DND-41 (cell line): ENCODE results near the gene SAMMSON.

Experiments used
- EZH2 ChIP-seq: IDR thresholded peaks from 3 replicates; pipeline ENCODE4 v1.6.1; 2012; ENCODE audit warnings: borderline replicate concordance, low read depth, mild to moderate bottlenecking, moderate library complexity, low read length, inconsistent platforms; ENCODE audit not compliant: severe bottlenecking
- TF ChIP-seq, protein P1 (sequence below): IDR thresholded peaks from 2 replicates; pipeline ENCODE4 v1.5.1; 2012; ENCODE audit warnings: borderline replicate concordance, low read length, moderate library complexity, mild to moderate bottlenecking; ENCODE audit not compliant: poor library complexity, severe bottlenecking; ENCODE audit errors: extremely low read depth

DNA sequence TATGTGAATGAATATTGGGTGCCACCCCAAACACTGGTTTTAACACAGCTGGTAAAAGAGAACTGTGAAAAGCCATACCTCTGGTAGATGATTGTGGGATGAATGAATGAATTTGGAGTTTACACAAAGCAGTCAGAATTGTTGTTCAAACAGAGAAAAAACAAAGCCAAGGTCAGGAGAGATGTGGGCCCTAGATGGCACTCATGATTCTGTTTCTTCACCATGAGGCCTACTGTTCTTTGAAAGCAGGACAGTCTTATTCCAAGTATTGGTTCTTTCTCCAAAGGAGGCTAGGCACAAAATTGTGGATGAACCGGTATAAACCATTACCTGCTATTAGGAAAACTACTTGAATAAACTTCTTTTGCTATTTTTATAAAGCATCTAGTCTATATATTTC lies 97.6 kb downstream of the SAMMSON start:
- TF ChIP-seq, protein P1, sequence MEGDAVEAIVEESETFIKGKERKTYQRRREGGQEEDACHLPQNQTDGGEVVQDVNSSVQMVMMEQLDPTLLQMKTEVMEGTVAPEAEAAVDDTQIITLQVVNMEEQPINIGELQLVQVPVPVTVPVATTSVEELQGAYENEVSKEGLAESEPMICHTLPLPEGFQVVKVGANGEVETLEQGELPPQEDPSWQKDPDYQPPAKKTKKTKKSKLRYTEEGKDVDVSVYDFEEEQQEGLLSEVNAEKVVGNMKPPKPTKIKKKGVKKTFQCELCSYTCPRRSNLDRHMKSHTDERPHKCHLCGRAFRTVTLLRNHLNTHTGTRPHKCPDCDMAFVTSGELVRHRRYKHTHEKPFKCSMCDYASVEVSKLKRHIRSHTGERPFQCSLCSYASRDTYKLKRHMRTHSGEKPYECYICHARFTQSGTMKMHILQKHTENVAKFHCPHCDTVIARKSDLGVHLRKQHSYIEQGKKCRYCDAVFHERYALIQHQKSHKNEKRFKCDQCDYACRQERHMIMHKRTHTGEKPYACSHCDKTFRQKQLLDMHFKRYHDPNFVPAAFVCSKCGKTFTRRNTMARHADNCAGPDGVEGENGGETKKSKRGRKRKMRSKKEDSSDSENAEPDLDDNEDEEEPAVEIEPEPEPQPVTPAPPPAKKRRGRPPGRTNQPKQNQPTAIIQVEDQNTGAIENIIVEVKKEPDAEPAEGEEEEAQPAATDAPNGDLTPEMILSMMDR: no peak
- no peak for TF ChIP-seq EZH2
